Hepatocyte (in vitro differentiated cells): Measurements from ENCODE around the gene HSPB7.
"Not testable (repeated sequence)": the region's sequence is repeated elsewhere in the genome, so short reads cannot be mapped to it uniquely, and the experiment has no call there.

Experiments
- CTCF ChIP-seq: fragments of 200-600 bp; sonication (generic); IDR thresholded peaks from 2 replicates; pipeline ENCODE4 v1.5.1; 2016; ENCODE audit warnings: antibody characterized with exemption, mild to moderate bottlenecking; ENCODE audit not compliant: poor library complexity
- EZH2 ChIP-seq: fragments of 200-600 bp; sonication (generic); IDR thresholded peaks from 2 replicates; pipeline ENCODE4 v1.6.1; 2016; ENCODE audit warnings: antibody characterized with exemption, mild to moderate bottlenecking, borderline replicate concordance
- EZH2phosphoT487 ChIP-seq: fragments of 200-600 bp; sonication (generic); IDR thresholded peaks from one replicate; pipeline ENCODE4 v1.6.1; 2018; ENCODE audit warnings: antibody characterized with exemption, mild to moderate bottlenecking, low read depth, moderate library complexity; ENCODE audit not compliant: unreplicated experiment, severe bottlenecking

GRCh38 chr1:16057314-16057915 is 39.6 kb upstream of the HSPB7 start:
- not testable (repeated sequence) for TF ChIP-seq CTCF, EZH2, EZH2phosphoT487
